ENCODE data around the gene AMFR. TPM values are rescaled to one million over a fixed set of nuclear protein-coding genes. Genes with fewer than 3 reads are reported as not detected.

The AMFR gene
- total RNA-seq, 1 experiment from 2014 or later, result 25.6 TPM

DNA sequence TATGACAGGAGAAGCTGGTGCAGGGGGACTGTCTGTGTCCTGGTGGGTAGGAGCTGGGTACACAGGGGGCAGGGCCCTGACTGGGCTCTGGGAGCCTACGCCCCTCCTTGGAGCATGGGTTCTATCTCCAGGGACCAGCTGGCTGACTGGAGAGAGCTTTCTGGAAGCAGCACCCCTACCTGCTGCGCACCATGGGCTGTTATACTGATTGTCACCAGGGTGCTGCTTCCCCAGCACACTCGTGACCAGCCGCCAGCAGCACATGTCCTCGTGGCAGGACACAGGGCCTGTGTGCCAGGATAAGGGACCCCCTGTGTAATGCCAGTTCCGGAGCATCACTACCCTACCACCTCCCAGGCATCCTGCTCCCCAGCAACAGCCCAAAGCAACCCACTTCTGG is 106.0 kb downstream of the AMFR start:
- no peak overlapping the region for H3K56ac ChIP-seq (ENCODE audit: insufficient read length, low read depth, low read length)

More for the DNA sequence above, 106.0 kb downstream of the AMFR start:
- H2AFZ ChIP-seq (ENCODE audit: low read length), result no peak overlapping the region
- no peak overlapping the region for H2BK20ac ChIP-seq (ENCODE audit: low read depth, low read length, poor library complexity, severe bottlenecking)
- Mint-ChIP-seq H3K4me1 (peaks cover 6 to 8% of the 10 kb centered on the region in 2 experiments), H3K27ac (no peak overlapping the region), H3K27me3 (ENCODE audit: low read depth) (peaks cover 8% of the 10 kb centered on the region), H3K36me3 (ENCODE audit: insufficient read depth in 1 of 3, low read depth in 3 of 3) (no peaks in the 10 kb centered on the region), H3K9me3 (no peaks in the 10 kb centered on the region), H3K4me3 (no peak overlapping the region)
- H4K8ac ChIP-seq (replicated peaks; ENCODE audit: insufficient read length, low read depth, low read length), result no peak overlapping the region
- no peak overlapping the region for H2AK5ac ChIP-seq (ENCODE audit: insufficient read length, low read length)
- no peak overlapping the region for H3K9ac ChIP-seq (ENCODE audit: extremely low read depth, insufficient read length, low read length)
- H3K4ac ChIP-seq (ENCODE audit: low read depth, low read length), result no peak overlapping the region
- no peak overlapping the region for H2BK120ac ChIP-seq (ENCODE audit: low read depth, low read length, poor library complexity, severe bottlenecking)
- no peak overlapping the region for H2BK12ac ChIP-seq (ENCODE audit: insufficient read length, low read depth, low read length)
- H3K23ac ChIP-seq (ENCODE audit: insufficient read length, low read depth, low read length), result no peak overlapping the region
- no peak overlapping the region for H3K14ac ChIP-seq (ENCODE audit: insufficient read depth, low read length)
- DNase-seq, result no peak
- no peaks in the 10 kb centered on the region for H3K4me1 ChIP-seq (ENCODE audit: insufficient read depth, low read length)
- no CpG with 5 or more reads among the region's 6 CpGs for WGBS (ENCODE audit: extremely low coverage, insufficient read length, low lambda C conversion rate)
- H3K23me2 ChIP-seq (ENCODE audit: insufficient read length, low read depth, low read length, poor library complexity, severe bottlenecking), result no peaks in the 10 kb centered on the region
- H4K91ac ChIP-seq (ENCODE audit: insufficient read length, low read depth, low read length), result no peak overlapping the region
- no peak overlapping the region for H2BK15ac ChIP-seq (ENCODE audit: low read depth, low read length)
- H3T11ph ChIP-seq (ENCODE audit: low read length), result no peak overlapping the region
- H2BK5ac ChIP-seq (ENCODE audit: insufficient read length, low read length), result no peak overlapping the region
- H4K20me1 ChIP-seq (ENCODE audit: control insufficient read depth, insufficient read depth, insufficient read length), result no peaks in the 10 kb centered on the region
- H3K9me3 ChIP-seq (ENCODE audit: control insufficient read depth, low read depth, low read length), result no peaks in the 10 kb centered on the region
- no peaks in the 10 kb centered on the region; the same call in 1 of the 2 replicates for H3K27me3 ChIP-seq (ENCODE audit: insufficient read depth, low read length)
- no peak overlapping the region for H4K5ac ChIP-seq (ENCODE audit: insufficient read length, low read depth, low read length)
- no peaks in the 10 kb centered on the region for H3K79me1 ChIP-seq (ENCODE audit: insufficient read depth, low read depth, low read length, poor library complexity, severe bottlenecking)
- H3K18ac ChIP-seq (ENCODE audit: insufficient read length, low read depth, low read length), result no peak overlapping the region
- H3K4me2 ChIP-seq (ENCODE audit: insufficient read depth, insufficient read length, low read length), result no peak overlapping the region
- H3K27ac ChIP-seq (ENCODE audit: insufficient read length, low read depth, low read length), result no peak overlapping the region
- H3K79me2 ChIP-seq (ENCODE audit: insufficient read depth, low read length), result no peaks in the 10 kb centered on the region
- TF ChIP-seq, protein P1, sequence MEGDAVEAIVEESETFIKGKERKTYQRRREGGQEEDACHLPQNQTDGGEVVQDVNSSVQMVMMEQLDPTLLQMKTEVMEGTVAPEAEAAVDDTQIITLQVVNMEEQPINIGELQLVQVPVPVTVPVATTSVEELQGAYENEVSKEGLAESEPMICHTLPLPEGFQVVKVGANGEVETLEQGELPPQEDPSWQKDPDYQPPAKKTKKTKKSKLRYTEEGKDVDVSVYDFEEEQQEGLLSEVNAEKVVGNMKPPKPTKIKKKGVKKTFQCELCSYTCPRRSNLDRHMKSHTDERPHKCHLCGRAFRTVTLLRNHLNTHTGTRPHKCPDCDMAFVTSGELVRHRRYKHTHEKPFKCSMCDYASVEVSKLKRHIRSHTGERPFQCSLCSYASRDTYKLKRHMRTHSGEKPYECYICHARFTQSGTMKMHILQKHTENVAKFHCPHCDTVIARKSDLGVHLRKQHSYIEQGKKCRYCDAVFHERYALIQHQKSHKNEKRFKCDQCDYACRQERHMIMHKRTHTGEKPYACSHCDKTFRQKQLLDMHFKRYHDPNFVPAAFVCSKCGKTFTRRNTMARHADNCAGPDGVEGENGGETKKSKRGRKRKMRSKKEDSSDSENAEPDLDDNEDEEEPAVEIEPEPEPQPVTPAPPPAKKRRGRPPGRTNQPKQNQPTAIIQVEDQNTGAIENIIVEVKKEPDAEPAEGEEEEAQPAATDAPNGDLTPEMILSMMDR (conservative IDR thresholded peaks at IDR 0.05), result no peak
